GM18526 (cell line): ENCODE measurements around the gene PIP4K2A.

Experiments used
- POLR2A ChIP-seq: IDR thresholded peaks from 3 replicates; pipeline ENCODE4 v1.6.1; 2011; ENCODE audit not compliant: insufficient read length; ENCODE audit errors: extremely low read depth

Gene PIP4K2A

DNA sequence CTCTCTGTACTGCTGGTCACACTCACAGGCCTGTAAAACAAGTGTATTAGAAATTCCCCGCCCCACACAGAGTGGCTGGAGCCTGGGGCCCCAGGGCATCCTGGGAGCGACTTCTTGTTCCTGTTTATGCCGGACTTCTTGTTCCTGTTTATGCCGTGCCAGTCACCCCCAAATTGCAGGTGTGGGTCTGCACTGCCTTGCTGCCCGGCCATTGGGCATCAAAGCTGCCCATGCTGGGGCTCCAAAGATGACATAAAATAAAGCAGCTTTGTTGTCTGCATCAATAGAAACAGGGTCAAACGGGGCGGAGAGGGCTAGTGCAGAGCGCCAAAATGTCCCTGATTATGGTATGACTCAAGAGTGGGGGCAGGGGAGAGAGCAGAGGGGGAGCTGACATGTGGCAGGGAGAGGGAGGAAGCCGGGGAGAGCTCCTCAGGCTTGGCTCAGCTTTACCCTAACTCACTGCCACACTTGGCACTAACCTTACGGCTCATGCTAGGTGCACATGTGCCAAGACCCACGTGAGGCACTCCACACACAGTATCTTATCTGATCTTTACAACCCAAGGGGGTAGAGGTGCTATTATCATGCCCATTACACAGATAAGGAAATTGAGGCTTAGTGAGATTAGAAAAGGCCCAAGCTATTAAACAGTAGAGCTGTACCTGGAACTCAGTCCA lies 98.4 kb downstream of the PIP4K2A start:
- peak; percentile 32 for TF ChIP-seq POLR2A

DNA sequence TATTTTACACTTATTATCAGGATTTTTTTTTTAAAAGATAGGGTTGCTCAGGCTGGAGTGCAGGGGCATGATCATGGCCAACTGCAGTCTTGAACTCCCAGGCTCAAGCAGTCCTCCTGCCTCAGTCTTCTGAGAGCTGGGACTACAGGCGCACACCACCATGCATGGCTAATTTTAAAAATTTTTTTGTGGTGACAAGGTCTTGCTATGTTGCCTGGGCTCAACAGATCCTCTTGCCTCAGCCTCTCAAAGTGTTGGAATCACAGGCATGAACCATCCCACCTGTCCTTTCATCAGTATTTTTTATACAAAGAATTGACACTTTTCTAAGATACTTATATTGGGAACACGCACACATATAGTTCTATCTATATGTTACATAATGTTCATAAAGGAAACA lies 99.3 kb downstream of the PIP4K2A start:
- no peak for TF ChIP-seq POLR2A

DNA sequence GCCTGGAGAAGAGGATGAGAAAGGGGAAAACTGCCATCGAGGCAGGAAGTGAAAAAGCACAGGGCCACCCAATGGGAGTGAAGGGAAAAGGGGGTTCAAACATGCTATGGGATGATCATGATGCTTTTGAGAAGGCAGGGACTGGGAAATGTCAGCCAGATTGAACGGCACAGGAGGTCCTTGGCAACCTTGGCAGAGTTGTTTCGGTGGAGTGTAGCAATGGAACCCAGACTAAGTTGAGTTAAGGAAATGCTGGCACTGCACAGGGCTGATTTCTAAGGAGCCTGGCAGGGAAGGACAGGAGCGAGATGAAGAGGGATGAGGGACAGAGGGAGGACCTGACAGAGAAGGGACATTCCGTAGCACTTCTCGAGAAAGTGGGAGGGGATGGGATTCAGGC lies 101.4 kb downstream of the PIP4K2A start:
- TF ChIP-seq POLR2A, result no peak

DNA sequence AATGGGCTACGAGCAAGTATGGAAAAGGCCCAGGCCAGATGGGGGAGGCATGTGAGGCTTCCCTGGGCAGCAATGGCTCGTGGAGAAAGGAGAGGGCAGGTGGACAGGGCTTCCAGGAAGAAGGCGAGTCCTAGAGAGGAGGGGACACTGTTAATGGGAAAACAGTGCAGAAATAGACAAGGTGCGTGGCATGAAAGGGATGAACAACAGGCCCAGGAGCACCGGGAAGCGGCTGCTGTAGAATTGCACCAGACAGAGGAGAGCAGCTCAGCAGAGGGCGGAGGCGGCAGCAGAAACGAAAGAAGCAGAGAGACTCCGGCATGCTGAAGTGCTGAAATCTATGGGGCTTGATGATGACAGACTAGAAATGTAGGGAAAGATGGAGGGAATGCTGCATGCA lies 102.1 kb downstream of the PIP4K2A start:
- TF ChIP-seq POLR2A, result no peak

DNA sequence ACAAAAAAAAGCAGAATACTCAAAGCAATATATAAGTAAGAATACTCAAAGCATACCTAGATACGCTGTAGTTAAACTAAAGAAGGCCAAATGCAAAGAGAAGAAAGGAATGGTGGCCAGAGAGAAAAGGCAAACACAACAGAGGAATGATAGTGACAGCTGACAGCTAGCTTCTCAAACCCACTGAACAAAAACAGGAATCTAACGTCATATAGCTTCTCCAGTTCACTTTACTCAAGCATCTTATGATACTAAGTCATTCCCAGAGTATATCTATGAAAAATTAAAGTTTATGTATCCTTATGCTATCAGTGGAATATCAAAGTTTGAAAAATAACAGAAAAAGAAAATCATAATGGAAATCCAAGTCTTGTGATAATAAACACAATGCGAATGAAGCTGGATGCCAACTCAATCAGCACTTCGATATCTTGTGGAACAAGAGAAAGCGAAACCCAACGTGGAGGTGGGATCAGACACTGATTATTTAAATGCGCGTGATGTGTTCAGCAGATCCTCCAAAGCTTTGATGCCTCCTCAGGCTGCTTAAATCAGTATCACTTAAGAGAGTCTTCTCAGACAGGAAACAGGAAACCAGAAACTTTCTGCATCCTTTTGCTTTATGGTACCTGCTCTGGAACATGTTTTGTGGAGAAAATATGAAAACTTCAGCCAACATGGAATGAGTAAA lies 102.8 kb downstream of the PIP4K2A start:
- TF ChIP-seq POLR2A, result no peak

DNA sequence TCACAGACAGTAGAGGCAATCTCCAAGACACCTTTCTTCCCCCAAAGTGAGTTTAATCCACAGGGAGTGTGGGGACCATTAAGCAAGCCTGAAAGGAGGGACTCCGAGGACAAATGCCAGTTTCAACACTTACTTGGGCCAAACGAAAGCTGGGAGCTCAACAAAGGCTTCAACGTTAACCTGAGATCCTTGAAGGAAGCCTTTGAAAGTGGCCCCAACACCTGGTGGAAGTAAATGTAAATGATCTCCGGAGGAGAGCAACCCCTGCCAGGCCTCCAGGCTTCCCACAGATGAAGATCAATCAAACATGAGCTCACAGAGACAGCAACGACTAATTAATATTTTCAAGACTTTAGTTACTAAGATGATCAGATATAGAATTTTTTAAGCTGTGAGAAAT lies 103.8 kb downstream of the PIP4K2A start:
- no peak for TF ChIP-seq POLR2A

DNA sequence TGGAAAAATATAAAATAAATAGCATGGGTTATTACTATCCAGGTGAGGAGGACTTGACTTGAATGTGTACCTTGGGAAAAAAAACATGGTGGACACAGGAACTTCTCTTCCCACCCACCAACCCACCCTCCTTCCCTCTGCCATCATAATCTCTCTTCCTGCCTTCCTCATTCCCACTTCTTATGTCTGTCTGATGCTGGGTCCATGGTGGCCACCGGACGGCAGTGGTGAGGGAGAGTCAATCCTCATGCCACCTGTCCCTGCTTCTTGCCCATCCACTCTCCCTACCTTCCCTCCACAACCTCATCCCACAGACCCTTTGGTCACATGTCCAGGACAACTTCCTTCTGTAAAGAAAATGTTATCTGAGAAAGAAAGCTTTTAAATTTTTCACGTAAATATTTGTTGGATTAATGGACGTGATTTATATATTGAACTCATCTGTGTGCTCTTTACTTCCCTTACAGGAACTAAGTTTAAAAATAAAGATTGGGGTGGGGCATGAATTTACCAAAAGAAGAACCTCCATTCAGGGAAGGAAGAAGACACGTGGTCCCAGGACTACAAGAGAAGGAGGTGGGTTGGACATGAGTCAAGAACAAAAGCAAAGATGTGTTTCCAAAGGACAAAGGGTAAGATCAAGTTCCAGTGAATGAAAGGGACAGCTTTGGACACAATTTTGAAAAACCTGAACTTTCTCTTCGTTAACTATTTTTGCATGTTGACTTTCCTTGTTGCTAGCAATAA lies 104.5 kb downstream of the PIP4K2A start:
- TF ChIP-seq POLR2A, result no peak

DNA sequence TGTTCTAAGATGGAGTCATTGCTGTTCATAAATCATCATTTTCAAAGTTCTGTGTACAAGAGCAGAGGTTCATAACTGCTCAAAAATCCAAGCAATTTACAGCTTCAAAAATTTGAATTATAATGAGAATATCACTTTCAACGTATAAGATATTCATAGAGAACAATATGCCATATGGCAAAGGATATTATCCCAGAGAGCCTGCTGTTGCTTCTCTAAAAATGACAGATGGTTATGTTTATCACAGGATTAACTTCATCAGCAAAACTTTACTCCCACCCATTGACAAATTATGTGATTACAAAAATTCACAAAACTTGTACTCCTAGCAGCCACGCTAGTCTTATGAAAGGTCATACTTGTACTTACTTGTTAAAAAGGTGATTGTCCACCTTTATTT lies 105.1 kb downstream of the PIP4K2A start:
- no peak for TF ChIP-seq POLR2A

DNA sequence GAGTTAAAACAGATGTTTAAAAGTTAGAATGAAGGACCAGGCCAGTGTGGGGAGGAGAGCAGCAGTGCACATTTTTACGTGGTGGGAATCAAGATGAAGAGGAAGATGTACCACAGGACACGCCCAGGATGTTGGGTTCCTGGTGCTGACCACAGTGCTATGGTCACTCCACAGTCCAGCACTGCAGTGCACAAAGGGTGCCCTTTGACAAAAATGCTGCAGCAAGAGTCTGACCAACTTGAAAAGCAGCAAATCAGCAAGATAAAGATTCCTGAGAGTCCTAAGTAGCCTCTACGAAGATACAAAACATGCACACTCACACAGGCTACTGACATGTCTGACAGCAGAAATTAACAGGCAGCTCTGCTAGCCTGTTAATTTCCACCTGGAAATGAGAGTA lies 107.1 kb downstream of the PIP4K2A start:
- TF ChIP-seq POLR2A, result no peak

DNA sequence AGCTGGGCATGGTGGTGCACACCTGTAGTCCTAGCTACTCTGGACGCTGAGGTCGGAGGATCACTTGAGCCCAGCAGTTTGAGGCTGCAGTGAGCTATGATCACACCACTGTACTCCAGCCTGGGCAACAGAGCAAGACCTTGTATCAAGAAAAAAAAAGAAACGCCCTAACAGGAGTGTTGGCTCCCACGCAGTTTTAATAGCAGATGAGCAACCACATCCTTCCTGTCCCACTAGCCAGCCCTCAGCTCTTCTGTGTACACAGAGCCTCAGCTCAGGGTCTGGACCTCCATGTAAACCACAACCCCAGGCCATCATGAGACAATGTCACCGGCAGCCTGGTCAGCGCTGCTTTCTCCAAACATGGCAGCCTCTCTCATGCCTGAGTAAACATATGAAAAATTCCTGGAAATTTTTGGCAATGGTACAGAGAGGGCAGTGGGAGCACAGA lies 108.2 kb downstream of the PIP4K2A start:
- no peak for TF ChIP-seq POLR2A

DNA sequence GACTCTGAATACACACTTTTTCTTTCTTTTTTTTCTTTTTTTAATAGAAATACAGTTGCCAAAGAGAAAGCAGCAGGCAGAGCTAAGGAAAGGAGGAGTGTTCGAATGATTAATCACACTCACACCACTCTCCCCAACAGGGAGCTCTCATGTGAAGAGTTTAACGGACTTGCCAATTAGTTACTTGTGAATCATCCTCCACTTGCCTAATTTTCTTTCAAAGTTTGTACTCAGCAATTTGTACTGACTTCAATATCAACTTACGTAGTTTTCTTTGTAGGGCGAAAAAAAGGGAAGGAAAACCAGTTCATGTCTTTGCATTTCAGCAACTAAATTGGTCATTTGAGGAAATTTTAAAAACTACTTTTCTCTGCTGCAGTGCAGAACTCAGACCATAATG lies 109.2 kb downstream of the PIP4K2A start:
- TF ChIP-seq POLR2A, result no peak

DNA sequence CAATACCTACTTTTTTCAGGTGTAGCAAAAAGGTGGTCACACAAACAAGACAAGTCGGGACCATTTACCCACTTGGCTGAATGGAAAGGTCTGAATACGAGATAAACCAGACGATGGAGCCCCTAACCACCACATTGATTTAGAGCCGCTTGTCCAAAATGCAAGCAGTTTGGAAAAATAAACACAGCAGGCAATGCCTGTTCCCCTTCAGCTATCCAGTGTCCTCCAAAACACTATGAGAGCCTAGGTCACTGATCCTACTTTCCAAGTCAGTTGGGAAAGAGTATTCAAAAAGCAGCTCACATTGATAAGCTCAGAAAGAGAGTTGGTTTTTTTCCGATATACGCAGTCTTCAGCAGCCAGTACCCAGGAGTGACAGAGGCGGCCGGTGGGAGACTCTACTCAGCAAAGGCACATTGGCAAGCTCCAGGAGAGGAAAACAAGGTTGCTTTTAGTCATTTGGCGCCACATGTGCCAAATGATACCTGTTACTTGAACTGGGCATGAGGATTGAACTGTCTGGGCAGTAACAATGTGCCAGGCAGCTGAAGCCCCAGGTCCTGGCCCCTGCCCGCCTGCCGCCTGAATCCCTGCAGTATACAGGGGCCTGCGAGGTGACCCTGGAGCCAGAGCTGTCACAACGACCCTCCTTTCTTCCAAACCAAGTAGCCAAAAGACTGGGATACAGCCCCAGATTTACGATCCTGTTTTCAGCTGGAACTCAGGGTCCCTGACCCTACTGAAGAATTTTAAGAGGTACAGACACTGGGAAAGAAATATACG lies 109.8 kb downstream of the PIP4K2A start:
- TF ChIP-seq POLR2A, result no peak

DNA sequence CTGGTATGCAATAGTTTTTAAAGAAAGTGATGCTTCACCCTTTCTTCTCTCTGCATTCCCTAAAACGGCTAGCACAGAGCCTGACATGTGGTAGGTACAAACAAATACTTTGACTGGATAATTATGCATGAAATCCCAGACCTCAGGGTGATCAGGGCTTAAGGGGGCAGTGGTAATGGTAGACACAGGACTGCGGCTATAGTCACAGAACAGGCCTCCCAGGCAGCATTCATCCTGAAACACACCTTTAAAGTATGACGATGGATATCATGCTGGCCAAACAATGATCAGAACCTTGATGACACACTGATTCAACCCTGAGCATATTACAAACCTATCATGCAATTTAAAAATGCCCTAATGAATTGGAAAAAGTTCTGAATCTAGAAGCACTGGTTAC lies 110.8 kb downstream of the PIP4K2A start:
- TF ChIP-seq POLR2A, result no peak

DNA sequence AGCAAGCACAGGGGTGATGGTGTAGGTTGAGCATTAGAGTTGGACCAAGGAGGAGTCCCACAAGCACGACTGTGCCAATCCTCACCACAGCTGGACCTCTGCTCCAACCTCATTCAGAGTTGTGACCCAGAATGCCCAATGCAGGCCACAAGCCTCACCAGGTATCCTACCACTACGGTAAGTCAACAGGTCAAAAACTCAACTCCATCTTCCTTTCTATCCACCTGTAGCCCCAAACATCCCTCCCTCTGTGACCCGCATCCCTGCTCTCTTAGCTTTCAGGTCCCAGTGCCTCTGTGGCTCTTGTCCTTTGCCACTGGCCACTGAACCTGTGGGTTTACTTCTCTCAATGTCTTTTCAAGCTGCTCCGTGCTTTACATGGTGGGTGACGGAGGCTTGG lies 112.8 kb downstream of the PIP4K2A start:
- TF ChIP-seq POLR2A, result no peak

DNA sequence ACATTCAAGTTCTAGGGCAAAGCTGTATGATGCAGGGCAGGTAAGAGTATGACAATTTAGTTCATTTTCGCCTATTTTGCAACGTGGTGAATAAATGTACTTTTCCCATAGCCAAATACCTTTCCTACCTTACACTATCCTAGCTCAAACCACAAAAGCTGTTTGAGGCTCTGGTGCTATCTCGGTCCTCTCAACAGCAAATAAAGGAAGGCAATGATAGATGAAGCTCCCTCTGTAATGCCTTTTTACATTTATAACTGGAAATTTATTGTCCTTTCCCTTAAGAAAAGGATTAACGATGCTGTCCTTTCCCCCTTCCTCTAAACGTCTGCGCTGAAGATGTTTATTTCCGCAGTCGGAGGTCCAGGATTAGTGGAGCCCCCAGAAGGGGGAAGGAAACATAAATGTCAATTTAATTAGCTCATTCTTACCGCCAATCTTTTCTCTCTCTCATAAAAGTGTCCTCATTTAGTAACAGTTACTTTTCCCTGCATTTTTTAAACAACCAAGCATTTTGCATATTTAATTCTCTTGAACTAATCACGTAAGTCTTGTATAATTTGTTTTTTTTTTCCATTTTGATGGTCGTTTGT lies 114.6 kb downstream of the PIP4K2A start:
- TF ChIP-seq POLR2A, result no peak

DNA sequence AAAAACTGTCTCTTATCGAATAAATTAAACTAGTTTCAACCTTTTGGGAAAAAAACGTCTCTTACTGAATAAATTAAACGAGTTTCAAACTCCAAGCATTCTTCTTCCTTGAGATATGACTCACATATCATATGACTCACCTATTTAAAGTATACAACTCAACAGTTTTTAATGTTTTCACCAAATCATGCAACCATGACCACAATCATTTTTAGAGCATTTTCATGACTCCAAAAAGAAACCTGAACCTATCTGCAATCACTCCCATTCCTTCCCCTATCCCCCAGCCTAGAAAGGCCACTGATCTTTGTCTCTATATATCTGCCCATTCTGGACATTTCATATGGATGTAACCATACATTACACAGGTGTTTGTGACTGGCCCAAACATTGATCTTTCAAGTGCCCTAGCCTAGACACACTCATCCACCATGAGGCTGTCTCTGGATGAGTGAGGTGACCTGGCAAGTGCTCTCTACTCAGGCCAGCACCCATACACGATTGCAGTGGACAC lies 115.3 kb downstream of the PIP4K2A start:
- TF ChIP-seq POLR2A, result no peak
